ENCODE data around the gene GDI2.

GDI2 gene

GRCh38 chr10:5737352-5737751, 75.9 kb downstream of the GDI2 start:
- no peak for DNase-seq

GRCh38 chr10:5736591-5736990, 76.6 kb downstream of the GDI2 start:
- no peak for DNase-seq

- no peak for DNase-seq
Measured at GRCh38 chr10:5735119-5735518, 78.1 kb downstream of the GDI2 start.

- no peak for DNase-seq
Measured at GRCh38 chr10:5732141-5732540, 81.1 kb downstream of the GDI2 start.

- no peak for DNase-seq
Measured at GRCh38 chr10:5731559-5731958, 81.7 kb downstream of the GDI2 start.

- DNase-seq, result no peak
Measured at GRCh38 chr10:5730766-5731165, 82.5 kb downstream of the GDI2 start.

GRCh38 chr10:5723692-5724091, 89.5 kb downstream of the GDI2 start:
- no peak for DNase-seq

- no peak for DNase-seq
Measured at GRCh38 chr10:5720182-5720581, 93.1 kb downstream of the GDI2 start.

GRCh38 chr10:5719546-5719945, 93.7 kb downstream of the GDI2 start:
- no peak for DNase-seq
